Measurements from ENCODE around the gene PRRC2B.

- TF ChIP-seq CTCF (IDR thresholded peaks at IDR 0.05) = no peak
- no peak for TF ChIP-seq POLR2A (IDR thresholded peaks at IDR 0.05)
Measured at GRCh38 chr9:131465401-131465800, 71.5 kb downstream of the PRRC2B start.

Data from lower leg skin (tissue), 3 donors.